IMR-90 (cell line): ENCODE measurements around the gene KLHL29. TPM values are rescaled to one million over a fixed set of nuclear protein-coding genes. Genes with fewer than 3 reads are reported as not detected.

ENCODE experiments used
- ATAC-seq: fragments of 200-7000 bp; cut with Tn5 transposase; 2 replicates; pipeline ENCODE4 v1.9.1; 2020; ENCODE audit warnings: low read depth, mild to moderate bottlenecking, moderate library complexity
- BruUV-seq: library from RNA; stranded (reverse); fragments of 400-500 nt; replicated peaks from 2 replicates; lab custom pipeline; 2021; lab: Mats Ljungman, UMichigan
- CTCF ChIA-PET: fragments of 300-600 bp; formaldehyde crosslinking; extraction: SDS; loops from one replicate; lab custom pipeline; 2021; ENCODE audit warnings: antibody characterized with exemption; lab: Yijun Ruan, JAX
- POLR2A ChIA-PET: fragments of 300-600 bp; sonication (Branson Sonifier 250); formaldehyde crosslinking; loops from one replicate; lab custom pipeline; 2022; ENCODE audit warnings: antibody characterized with exemption; ENCODE audit not compliant: unreplicated experiment; lab: Charles Lee
- DNase-seq: peaks from one replicate; pipeline ENCODE4 v3.0.0; 2013
- H2AFZ ChIP-seq: replicated peaks from 2 replicates; pipeline ENCODE3; 2013; ENCODE audit warnings: low read length, mild to moderate bottlenecking; ENCODE audit not compliant: poor library complexity
- H2AK5ac ChIP-seq: 2 replicates; pipeline ENCODE4 v1.6.1; 2013; ENCODE audit warnings: low read depth, low read length, inconsistent platforms
- H2AK9ac ChIP-seq: replicated peaks from 2 replicates; pipeline ENCODE3; 2013; ENCODE audit warnings: mild to moderate bottlenecking, low read depth, low read length, moderate library complexity; ENCODE audit not compliant: poor library complexity
- H2BK120ac ChIP-seq: 2 replicates; pipeline ENCODE4 v1.6.1; 2013; ENCODE audit warnings: low read depth, low read length, inconsistent platforms
- H2BK15ac ChIP-seq: 3 replicates; pipeline ENCODE4 v1.6.1; 2013; ENCODE audit warnings: low read depth, low read length, inconsistent platforms
- H2BK20ac ChIP-seq: 2 replicates; pipeline ENCODE4 v1.6.1; 2013; ENCODE audit warnings: low read depth, mild to moderate bottlenecking, inconsistent platforms, low read length, moderate library complexity
- H2BK5ac ChIP-seq: 2 replicates; pipeline ENCODE4 v1.6.1; 2013; ENCODE audit warnings: mild to moderate bottlenecking, low read depth, low read length, inconsistent platforms; ENCODE audit not compliant: poor library complexity, severe bottlenecking
- H3K14ac ChIP-seq: replicated peaks from 2 replicates; pipeline ENCODE4 v1.6.1; 2013; ENCODE audit warnings: low read depth, low read length, inconsistent platforms
- H3K18ac ChIP-seq: 2 replicates; pipeline ENCODE4 v1.6.1; 2013; ENCODE audit warnings: low read depth, low read length, control low read depth
- H3K23ac ChIP-seq: 2 replicates; pipeline ENCODE4 v1.6.1; 2013; ENCODE audit warnings: low read depth, low read length, inconsistent platforms
- H3K27ac ChIP-seq: 2 replicates; pipeline ENCODE4 v1.5.1; 2013; ENCODE audit warnings: mild to moderate bottlenecking, control low read depth, low read length; ENCODE audit not compliant: insufficient read depth
- H3K27me3 ChIP-seq: 2 replicates; pipeline ENCODE4 v1.6.1; 2013; ENCODE audit warnings: low read length; ENCODE audit not compliant: control insufficient read depth, insufficient read depth
- H3K36me3 ChIP-seq: 2 replicates; pipeline ENCODE4 v1.6.1; 2013; ENCODE audit warnings: low read length, mixed read lengths; ENCODE audit not compliant: control insufficient read depth, insufficient read depth
- H3K4ac ChIP-seq: 2 replicates; pipeline ENCODE4 v1.6.1; 2013; ENCODE audit warnings: low read depth, low read length, inconsistent platforms
- H3K4me1 ChIP-seq: 2 replicates; pipeline ENCODE4 v1.6.1; 2013; ENCODE audit warnings: low read length, mixed read lengths; ENCODE audit not compliant: control insufficient read depth, insufficient read depth
- H3K4me2 ChIP-seq: 2 replicates; pipeline ENCODE4 v1.6.1; 2013; ENCODE audit warnings: low read depth, mild to moderate bottlenecking, control low read depth, low read length, moderate library complexity
- H3K4me3 ChIP-seq: 2 replicates; pipeline ENCODE4 v1.5.1; 2013; ENCODE audit warnings: low read depth, mild to moderate bottlenecking, control low read depth, low read length, moderate library complexity; ENCODE audit not compliant: insufficient read depth
- H3K56ac ChIP-seq: 2 replicates; pipeline ENCODE4 v1.6.1; 2013; ENCODE audit warnings: low read length, inconsistent platforms; ENCODE audit not compliant: insufficient read depth; ENCODE audit errors: extremely low read depth
- H3K79me1 ChIP-seq, 2 experiments: 2 replicates each; pipeline ENCODE4 v1.6.1; 2013; ENCODE audit warnings: low read length in 2 of 2, inconsistent platforms in 1 of 2, low read depth in 1 of 2
- H3K9ac ChIP-seq: 2 replicates; pipeline ENCODE4 v1.6.1; 2013; ENCODE audit warnings: low read depth, low read length, control low read depth
- H3K9me1 ChIP-seq: 2 replicates; pipeline ENCODE4 v1.6.1; 2013; ENCODE audit warnings: low read length, inconsistent platforms; ENCODE audit not compliant: insufficient read depth
- H3K9me3 ChIP-seq: 2 replicates; pipeline ENCODE4 v1.6.1; 2013; ENCODE audit warnings: low read length; ENCODE audit not compliant: control insufficient read depth, insufficient read depth
- H4K20me1 ChIP-seq: 2 replicates; pipeline ENCODE4 v1.6.1; 2013; ENCODE audit warnings: low read length, inconsistent platforms; ENCODE audit not compliant: insufficient read depth
- H4K5ac ChIP-seq: 2 replicates; pipeline ENCODE4 v1.6.1; 2013; ENCODE audit warnings: mild to moderate bottlenecking, low read depth, low read length, control low read depth
- H4K8ac ChIP-seq, 2 experiments: 2 replicates each; pipeline ENCODE4 v1.6.1; 2013; ENCODE audit warnings: low read depth in 2 of 2, low read length in 2 of 2, control low read depth in 1 of 2, inconsistent platforms in 1 of 2
- H4K91ac ChIP-seq: 2 replicates; pipeline ENCODE4 v1.6.1; 2013; ENCODE audit warnings: low read depth, low read length, inconsistent platforms; ENCODE audit not compliant: insufficient read depth
- SMC3 ChIP-seq: fragments of 150-350 bp; IDR thresholded peaks from 2 replicates; pipeline ENCODE4 v1.6.1; 2016; ENCODE audit warnings: low read depth, mild to moderate bottlenecking, antibody characterized with exemption, low read length, moderate library complexity
- WGBS, 2 experiments: methylation state at CpG; one replicate each; pipeline versions ENCODE4 v1.1.5 to v1.1.7; 2013; ENCODE audit warnings: missing lambda C conversion rate in 2 of 2; ENCODE audit not compliant: insufficient read length in 1 of 2; ENCODE audit errors: extremely low coverage in 2 of 2; 5-methylcytosine and 5-hydroxymethylcytosine counted together
- dilution Hi-C: fragments of 300-500 bp; cut with HindIII; formaldehyde crosslinking; loops from one replicate; pipeline ENCODE4 v1.14.3; 2018; ENCODE audit warnings: low sequenced_read_pairs; ENCODE audit not compliant: unreplicated experiment
- in situ Hi-C: fragments of 300-500 bp; cut with MboI; formaldehyde crosslinking; loops from 3 replicates; pipeline ENCODE4 v1.14.3; 2019; ENCODE audit warnings: low sequenced_read_pairs, inconsistent platforms, mixed read lengths
- intact Hi-C: fragments of 100-400 bp; cut with micrococcal nuclease; formaldehyde crosslinking; loops from 2 replicates; pipeline ENCODE4 v1.10.0; 2022
- polyA plus RNA-seq, 3 experiments: library from polyadenylated mRNA; depleted of rRNA; stranded (reverse); fragments of >200 nt; gene quantifications; 2 replicates each; pipeline ENCODE4 v1.2.3, GENCODE V29; 2012; ENCODE audit warnings: low replicate concordance in 1 of 3
- total RNA-seq: library from RNA; depleted of rRNA; stranded (reverse); fragments of >200 nt; gene quantifications from 2 replicates; pipeline ENCODE4 v1.2.3, GENCODE V29; 2012

The KLHL29 gene
- total and polyA plus RNA-seq, 2 of the 4 experiments (the other 2 are of a cell fraction), result 2.0 to 8.0 TPM

DNA sequence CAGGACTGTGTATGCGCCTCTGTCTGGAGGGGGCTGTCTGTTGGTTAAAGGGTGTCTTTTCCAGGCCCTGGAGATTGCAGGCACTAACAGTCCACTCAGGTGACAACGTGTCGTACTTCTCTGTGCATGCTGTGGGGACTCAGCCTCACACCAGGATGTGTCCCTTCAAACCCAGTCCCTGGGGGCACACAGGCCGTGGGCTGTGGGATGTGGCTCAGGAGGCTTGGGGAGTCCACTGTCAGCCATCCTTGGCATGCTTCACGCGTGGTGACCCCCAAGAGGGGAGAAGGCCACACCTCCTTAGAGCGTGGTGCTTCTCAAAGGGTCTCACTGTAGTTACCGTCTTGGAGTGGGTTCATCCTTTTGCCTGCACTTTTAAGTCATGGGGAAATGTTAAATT, 127.8 kb downstream of the KLHL29 start:
- ATAC-seq (no peak), DNase-seq (no peak)
- no peaks in the 10 kb centered on the region for H3K36me3 ChIP-seq
- H3K4me2 ChIP-seq, result no peak overlapping the region
- H2BK120ac ChIP-seq, result no peak overlapping the region
- no peak overlapping the region for H3K56ac ChIP-seq
- in situ Hi-C loops, result no loop called here
- H3K27me3 ChIP-seq, result no peaks in the 10 kb centered on the region
- H3K9me3 ChIP-seq, result no peaks in the 10 kb centered on the region
- CTCF ChIA-PET, result interaction anchor here (0.6 kb wide), 1 partner anchor 154 kb away, joined by 3 read pairs; no protein-coding TSS in a partner anchor
- H3K9ac ChIP-seq, result no peak overlapping the region
- no peak overlapping the region for H3K18ac ChIP-seq
- no peak overlapping the region for H2BK20ac ChIP-seq
- intact Hi-C loops, result no loop called here
- no TSS peak for BruUV-seq
- no peak overlapping the region for H4K8ac ChIP-seq
- no peak overlapping the region for H3K14ac ChIP-seq
- H4K91ac ChIP-seq, result no peak overlapping the region
- no peak overlapping the region for H4K5ac ChIP-seq
- peaks cover 4% of the 10 kb centered on the region; the same call in 1 of the 2 replicates for H3K4me1 ChIP-seq
- no peak overlapping the region for H3K4me3 ChIP-seq
- POLR2A ChIA-PET, result no interaction called here
- H3K9me1 ChIP-seq, result 0 out of 2 replicates have a peak, but pooled peaks cover 3% of the 10 kb centered on the region
- H2AK9ac ChIP-seq, result no peak overlapping the region
- H3K79me1 ChIP-seq, result peaks cover 0 to 3% of the 10 kb centered on the region in 2 experiments; a peak in 1 of 4 replicates
- no peak overlapping the region for H3K4ac ChIP-seq
- H2AK5ac ChIP-seq, result no peak overlapping the region
- TF ChIP-seq SMC3, result no peak
- no peaks in the 10 kb centered on the region; the same call in 1 of the 2 replicates for H4K20me1 ChIP-seq
- no peak overlapping the region for H2BK15ac ChIP-seq
- no peak overlapping the region for H2BK5ac ChIP-seq
- dilution Hi-C loops, result no loop called here
- H3K27ac ChIP-seq, result no peak overlapping the region
- 100% methylated on average over 4 of the region's 8 CpGs; no CpG with 5 or more reads in 1 of the 2 experiments for WGBS, 2 experiments
- H3K23ac ChIP-seq, result no peak overlapping the region
- H2AFZ ChIP-seq, result no peak overlapping the region
